ENCODE data around the gene AGTRAP. TPM values are rescaled to one million over a fixed set of nuclear protein-coding genes. Genes with fewer than 3 reads are reported as not detected.

The AGTRAP gene
- total and polyA plus RNA-seq, 3 donors from 2014 or later = 49.2 to 75.3 (median 64.1) TPM

GRCh38 chr1:11703357-11704193, 32.4 kb upstream of the AGTRAP start:
- intact Hi-C loops (cut with DNase I; ENCODE audit: low total_unique reads) = no loop called here
- Histone ChIP-seq H3K36me3 (ENCODE audit: low read depth, missing control alignments) (no peaks in the 10 kb centered on the region), H3K9me3 (no peaks in the 10 kb centered on the region), H3K4me1 (peaks cover 10% of the 10 kb centered on the region), H3K27me3 (no peaks in the 10 kb centered on the region), H3K4me3 (no peak overlapping the region), H3K27ac (no peak overlapping the region)
- WGBS, 2 donors = 60 to 77% methylated on average over 6 to 8 of the region's 8 CpGs
- DNase-seq = no peak
- TF ChIP-seq POLR2A (IDR thresholded peaks at IDR 0.05) (no peak), CTCF (IDR thresholded peaks at IDR 0.05) (no peak)

DNA sequence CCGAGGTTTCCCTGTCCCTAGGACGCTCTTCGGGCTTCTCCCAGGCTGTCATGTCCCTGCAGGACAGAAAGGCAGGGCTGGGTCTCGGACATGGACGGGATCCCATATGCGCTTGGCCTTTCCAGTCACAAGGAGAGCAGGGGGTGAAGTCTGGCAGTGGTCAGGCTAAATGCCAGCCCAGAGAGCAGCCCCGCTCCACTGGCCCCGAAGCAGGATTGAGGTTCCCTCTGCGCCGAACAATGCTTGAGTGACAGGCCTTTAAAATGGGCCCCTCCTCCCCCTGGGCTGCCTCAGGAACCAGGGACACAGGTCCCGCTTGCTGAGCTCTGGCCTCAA, 31.8 kb upstream of the AGTRAP start:
- TF ChIP-seq POLR2A (IDR thresholded peaks at IDR 0.05) (no peak), CTCF (IDR thresholded peaks at IDR 0.05) (no peak)
- H3K4me3 ChIP-seq = no peak overlapping the region
- H3K27ac ChIP-seq = no peak overlapping the region
- peaks cover 10% of the 10 kb centered on the region for H3K4me1 ChIP-seq
- intact Hi-C loops (cut with DNase I; ENCODE audit: low total_unique reads) = no loop called here
- no peaks in the 10 kb centered on the region for H3K9me3 ChIP-seq
- 40 to 78% methylated on average over 1 to 11 of the region's 11 CpGs for WGBS, 2 donors
- no peak for DNase-seq
- no peaks in the 10 kb centered on the region for H3K36me3 ChIP-seq (ENCODE audit: low read depth, missing control alignments)
- no peaks in the 10 kb centered on the region for H3K27me3 ChIP-seq

GRCh38 chr1:11704691-11705475, 31.1 kb upstream of the AGTRAP start:
- TF ChIP-seq POLR2A (IDR thresholded peaks at IDR 0.05) (no peak), CTCF (IDR thresholded peaks at IDR 0.05) (no peak)

GRCh38 chr1:11705596-11705995, 30.3 kb upstream of the AGTRAP start:
- H3K36me3 ChIP-seq (ENCODE audit: low read depth, missing control alignments) = no peaks in the 10 kb centered on the region
- H3K27me3 ChIP-seq = no peaks in the 10 kb centered on the region
- TF ChIP-seq POLR2A (IDR thresholded peaks at IDR 0.05) (no peak), CTCF (IDR thresholded peaks at IDR 0.05) (no peak)
- H3K4me3 ChIP-seq = no peak overlapping the region
- H3K9me3 ChIP-seq = no peaks in the 10 kb centered on the region
- H3K4me1 ChIP-seq = peaks cover 10% of the 10 kb centered on the region
- WGBS, 2 donors = 84 to 87% methylated on average over 9 of the region's 9 CpGs
- no peak for DNase-seq
- intact Hi-C loops (cut with DNase I; ENCODE audit: low total_unique reads) = no loop called here
- no peak overlapping the region for H3K27ac ChIP-seq

More at GRCh38 chr1:11704691-11705475, 31.1 kb upstream of the AGTRAP start:
- intact Hi-C loops (cut with DNase I; ENCODE audit: low total_unique reads) = no loop called here
- DNase-seq = no peak
- WGBS, 2 donors = 69 to 73% methylated on average over 13 to 22 of the region's 22 CpGs
- no peaks in the 10 kb centered on the region for H3K9me3 ChIP-seq
- no peaks in the 10 kb centered on the region for H3K27me3 ChIP-seq
- peaks cover 10% of the 10 kb centered on the region for H3K4me1 ChIP-seq
- no peak overlapping the region for H3K27ac ChIP-seq
- H3K4me3 ChIP-seq = no peak overlapping the region
- no peaks in the 10 kb centered on the region for H3K36me3 ChIP-seq (ENCODE audit: low read depth, missing control alignments)
